Breast epithelium (tissue), 3 donors: Measurements from ENCODE around the gene STK17A.

ENCODE experiments used
- POLR2A ChIP-seq: fragments of 450-650 bp; IDR thresholded peaks from one replicate; pipeline ENCODE4 v1.6.1; 2016; ENCODE audit warnings: antibody characterized with exemption, mild to moderate bottlenecking, moderate library complexity
- TF ChIP-seq, protein P1 (sequence below), 3 donors: fragments of 450-650 bp; IDR thresholded peaks; one replicate each; pipeline ENCODE4 v1.5.1; 2016 to 2017; ENCODE audit warnings: antibody characterized with exemption in 3 of 3, mild to moderate bottlenecking in 3 of 3, moderate library complexity in 3 of 3

GRCh38 chr7:43631559-43631958 is 48.7 kb downstream of the STK17A start:
- no peak for TF ChIP-seq POLR2A
- TF ChIP-seq, protein P1, sequence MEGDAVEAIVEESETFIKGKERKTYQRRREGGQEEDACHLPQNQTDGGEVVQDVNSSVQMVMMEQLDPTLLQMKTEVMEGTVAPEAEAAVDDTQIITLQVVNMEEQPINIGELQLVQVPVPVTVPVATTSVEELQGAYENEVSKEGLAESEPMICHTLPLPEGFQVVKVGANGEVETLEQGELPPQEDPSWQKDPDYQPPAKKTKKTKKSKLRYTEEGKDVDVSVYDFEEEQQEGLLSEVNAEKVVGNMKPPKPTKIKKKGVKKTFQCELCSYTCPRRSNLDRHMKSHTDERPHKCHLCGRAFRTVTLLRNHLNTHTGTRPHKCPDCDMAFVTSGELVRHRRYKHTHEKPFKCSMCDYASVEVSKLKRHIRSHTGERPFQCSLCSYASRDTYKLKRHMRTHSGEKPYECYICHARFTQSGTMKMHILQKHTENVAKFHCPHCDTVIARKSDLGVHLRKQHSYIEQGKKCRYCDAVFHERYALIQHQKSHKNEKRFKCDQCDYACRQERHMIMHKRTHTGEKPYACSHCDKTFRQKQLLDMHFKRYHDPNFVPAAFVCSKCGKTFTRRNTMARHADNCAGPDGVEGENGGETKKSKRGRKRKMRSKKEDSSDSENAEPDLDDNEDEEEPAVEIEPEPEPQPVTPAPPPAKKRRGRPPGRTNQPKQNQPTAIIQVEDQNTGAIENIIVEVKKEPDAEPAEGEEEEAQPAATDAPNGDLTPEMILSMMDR (IDR thresholded peaks at IDR 0.05) = no peak
